Keratinocyte (primary cell): Measurements from ENCODE around the gene LCMT1.

ENCODE experiments used
- EZH2 ChIP-seq: IDR thresholded peaks from one replicate; pipeline ENCODE4 v1.6.1; 2012; ENCODE audit warnings: inconsistent platforms, mild to moderate bottlenecking, low read length, moderate library complexity
- TF ChIP-seq, protein P1 (sequence below), 3 experiments: IDR thresholded peaks in 1 of 3; conservative IDR thresholded peaks in 1 of 3; optimal IDR thresholded peaks in 1 of 3; 2 replicates in 2 of 3; 3 replicates in 1 of 3; pipeline versions ENCODE3 to v1.5.1; 2011; ENCODE audit warnings: low read length in 3 of 3, mild to moderate bottlenecking in 3 of 3, moderate library complexity in 2 of 3, control low read depth in 1 of 3, inconsistent platforms in 1 of 3; ENCODE audit not compliant: insufficient read depth in 2 of 3; ENCODE audit errors: extremely low read depth in 1 of 3

DNA sequence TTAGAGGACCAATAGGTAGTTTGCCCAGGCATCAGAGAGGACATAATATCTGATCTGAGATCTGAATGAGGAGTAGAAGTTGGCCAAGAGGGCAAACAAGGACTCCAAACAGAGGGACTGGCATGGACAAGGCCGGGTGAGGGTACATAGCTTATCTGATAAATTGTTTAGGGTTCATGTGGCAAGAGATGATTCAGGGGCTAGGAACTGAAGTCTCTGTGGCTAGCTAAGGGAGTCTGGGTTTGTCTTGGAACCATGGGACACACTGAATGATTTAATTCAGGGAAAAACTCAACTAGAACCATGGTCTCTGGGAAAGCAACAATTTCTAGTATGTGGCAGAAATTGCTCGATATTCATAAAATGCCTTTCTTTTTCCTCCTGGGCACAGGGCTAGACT, 101.1 kb downstream of the LCMT1 start:
- no peak for TF ChIP-seq EZH2
- TF ChIP-seq, protein P1, sequence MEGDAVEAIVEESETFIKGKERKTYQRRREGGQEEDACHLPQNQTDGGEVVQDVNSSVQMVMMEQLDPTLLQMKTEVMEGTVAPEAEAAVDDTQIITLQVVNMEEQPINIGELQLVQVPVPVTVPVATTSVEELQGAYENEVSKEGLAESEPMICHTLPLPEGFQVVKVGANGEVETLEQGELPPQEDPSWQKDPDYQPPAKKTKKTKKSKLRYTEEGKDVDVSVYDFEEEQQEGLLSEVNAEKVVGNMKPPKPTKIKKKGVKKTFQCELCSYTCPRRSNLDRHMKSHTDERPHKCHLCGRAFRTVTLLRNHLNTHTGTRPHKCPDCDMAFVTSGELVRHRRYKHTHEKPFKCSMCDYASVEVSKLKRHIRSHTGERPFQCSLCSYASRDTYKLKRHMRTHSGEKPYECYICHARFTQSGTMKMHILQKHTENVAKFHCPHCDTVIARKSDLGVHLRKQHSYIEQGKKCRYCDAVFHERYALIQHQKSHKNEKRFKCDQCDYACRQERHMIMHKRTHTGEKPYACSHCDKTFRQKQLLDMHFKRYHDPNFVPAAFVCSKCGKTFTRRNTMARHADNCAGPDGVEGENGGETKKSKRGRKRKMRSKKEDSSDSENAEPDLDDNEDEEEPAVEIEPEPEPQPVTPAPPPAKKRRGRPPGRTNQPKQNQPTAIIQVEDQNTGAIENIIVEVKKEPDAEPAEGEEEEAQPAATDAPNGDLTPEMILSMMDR (optimal IDR thresholded peaks at IDR 0.05 in 1 of 3, IDR thresholded peaks at IDR 0.05 in 1 of 3, conservative IDR thresholded peaks at IDR 0.05 in 1 of 3; ENCODE audit: extremely low read depth in 1 of 3, insufficient read depth in 2 of 3, low read length in 3 of 3), result no peak
